HG03520 (cell line): ENCODE data around the gene PPA1.
"Not testable (repeated sequence)": the region's sequence is repeated elsewhere in the genome, so short reads cannot be mapped to it uniquely, and the experiment has no call there.

Experiments
- ATAC-seq: cut with Tn5 transposase; IDR thresholded peaks from one replicate; pipeline ENCODE4 v1.9.1; 2021; ENCODE audit warnings: mild to moderate bottlenecking, moderate library complexity; ENCODE audit not compliant: unreplicated experiment

PPA1 gene

DNA sequence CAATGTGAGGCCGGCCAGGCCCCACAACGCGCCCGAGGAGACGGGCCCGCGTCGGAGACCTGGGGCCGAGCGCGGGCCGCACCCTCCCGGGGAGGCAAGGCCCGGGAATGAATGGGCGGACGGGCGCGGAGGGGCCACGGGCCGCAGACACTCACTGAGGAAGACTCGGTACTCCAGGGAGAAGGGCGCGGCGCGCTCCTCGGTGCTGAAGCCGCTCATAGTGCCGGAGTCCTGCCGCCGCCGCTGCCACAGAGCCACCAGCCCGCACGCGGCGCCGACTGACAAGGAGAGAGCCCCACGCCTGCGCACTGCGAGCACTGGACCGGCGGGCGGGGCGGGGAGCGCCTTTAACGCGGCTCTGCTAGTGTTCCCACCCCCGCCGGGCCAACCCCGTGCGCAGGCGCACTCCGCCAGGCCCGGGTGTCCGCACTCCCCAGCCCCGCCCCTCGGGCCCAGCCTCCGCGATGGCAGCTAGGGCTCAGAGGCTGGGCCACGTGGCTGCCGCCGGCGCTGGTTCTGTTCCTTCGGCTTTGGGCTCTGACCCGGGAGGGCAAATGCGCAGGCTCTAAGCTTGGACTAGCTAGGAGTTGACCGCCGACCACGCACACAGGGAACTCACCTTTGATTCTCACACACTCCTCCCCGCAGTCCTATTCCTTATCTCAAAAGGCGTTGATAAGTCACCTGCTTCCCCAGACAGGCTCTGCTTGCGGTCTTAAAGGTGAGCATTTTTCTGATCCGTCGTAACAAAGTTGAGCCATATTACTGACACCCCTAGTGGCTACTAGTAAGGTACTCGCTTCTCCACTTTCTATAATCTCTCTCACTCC, at the start of gene PPA1:
Gene PPA1 (minus strand): TSS at position 321 of the 830 bp plus-strand sequence. CDS start 102 bp downstream, at position 219.
- ATAC-seq = peak; percentile 77

DNA sequence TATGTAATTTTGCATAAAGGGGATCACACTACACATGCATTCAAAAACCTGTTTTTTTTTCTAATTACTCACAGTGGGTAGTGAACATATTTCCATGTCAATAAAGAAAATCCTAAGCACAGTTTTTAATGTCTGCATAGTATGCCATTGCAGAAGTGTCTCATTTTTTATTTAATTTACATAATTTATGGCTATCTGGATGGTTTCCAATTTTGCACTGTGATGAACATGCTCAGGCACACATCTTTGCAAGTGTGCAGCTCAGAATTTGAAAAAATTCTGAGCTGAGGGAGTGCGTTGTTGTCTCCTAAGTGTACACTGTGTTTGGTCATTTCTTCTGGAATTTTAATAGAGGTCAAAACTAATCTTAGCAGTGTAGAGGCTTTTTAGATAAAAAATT, 48.4 kb upstream of the PPA1 start:
- ATAC-seq = no peak

DNA sequence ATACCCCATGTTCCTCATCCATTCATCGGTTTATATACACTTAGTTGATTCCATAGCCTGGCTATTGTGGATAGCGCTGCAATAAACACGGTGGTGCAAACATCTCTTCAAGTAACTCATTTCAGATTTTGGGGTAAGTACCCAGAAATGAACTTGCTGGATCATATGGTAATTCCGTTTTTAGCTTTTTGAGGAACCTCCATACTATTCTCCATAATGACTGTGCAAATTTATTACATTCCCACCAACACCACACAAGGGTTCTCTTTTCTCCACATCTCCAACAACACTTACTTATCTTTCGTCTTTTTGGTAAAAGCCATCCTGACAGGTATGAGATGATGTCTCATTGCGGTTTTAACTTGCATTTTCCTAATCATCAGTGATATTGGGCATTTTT, 46.9 kb upstream of the PPA1 start:
- ATAC-seq = no peak

DNA sequence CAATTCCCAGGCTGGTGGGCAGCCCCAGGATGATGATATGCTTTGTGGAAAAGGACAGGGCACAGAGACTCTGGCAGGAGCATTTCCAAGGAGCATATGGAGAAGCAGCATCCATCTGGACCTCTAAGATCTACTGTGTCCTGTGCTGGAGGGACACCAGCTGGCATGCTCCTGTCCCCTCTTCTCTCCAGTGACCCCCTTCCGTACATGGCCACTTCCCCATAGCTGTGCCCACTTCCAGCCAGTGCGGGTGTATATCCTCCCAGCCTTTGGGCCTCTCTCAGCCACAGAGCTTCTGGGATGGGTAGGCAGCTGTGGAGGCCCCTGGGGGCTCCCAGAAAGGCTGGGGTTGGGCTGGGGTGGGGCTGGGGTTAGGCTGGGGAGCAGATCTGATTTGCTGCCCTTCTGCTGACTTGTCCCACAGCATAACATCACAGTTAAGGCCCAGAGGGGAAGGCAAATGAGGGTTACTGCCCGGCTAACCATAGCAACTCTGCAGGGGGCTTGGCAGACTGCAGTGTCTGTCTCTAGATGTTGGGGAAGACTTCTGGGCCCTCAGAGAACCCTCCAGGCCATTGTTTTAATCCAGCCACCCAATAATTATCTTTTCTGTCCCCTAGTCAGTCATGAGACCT, 44.3 kb upstream of the PPA1 start:
- no peak for ATAC-seq

DNA sequence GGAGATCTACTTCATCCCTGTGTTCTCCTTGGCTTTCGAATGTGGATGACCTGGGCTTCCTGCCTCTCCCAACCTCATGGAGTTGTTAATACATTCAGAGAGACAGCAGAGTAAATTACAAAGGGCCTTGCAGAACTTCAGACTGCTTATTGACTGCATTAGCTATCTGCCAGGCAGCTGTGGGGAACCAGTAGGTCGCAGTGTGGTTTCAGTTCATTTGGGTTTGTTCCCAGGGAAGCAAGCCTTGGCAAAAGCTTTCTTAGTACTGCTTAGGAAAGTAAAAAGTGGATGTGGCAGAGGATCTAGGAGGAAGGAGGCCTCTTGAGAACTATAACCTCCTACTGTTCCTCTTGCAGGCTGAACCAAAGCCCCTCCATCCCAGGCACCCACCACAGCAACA, 41.4 kb upstream of the PPA1 start:
- ATAC-seq = no peak

DNA sequence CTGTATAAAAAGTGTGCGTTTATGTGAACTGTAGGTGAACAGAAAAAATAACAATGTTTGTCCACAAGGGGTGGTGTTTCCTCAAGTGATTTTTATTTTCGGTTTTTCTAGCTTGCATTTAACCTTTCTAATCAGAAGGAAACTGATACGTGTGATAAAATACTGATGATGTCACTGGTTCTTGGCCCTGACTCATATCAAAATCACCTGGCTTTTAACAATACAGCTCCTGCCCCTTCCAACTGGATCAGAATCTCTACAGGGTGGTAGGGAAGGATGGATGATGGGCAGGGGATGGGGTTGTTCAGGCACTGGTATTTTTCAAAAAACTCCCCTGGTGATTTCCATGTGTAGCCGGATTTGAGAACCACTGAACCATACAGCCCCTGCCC, 39.7 kb upstream of the PPA1 start:
- peak; percentile 48 for ATAC-seq

DNA sequence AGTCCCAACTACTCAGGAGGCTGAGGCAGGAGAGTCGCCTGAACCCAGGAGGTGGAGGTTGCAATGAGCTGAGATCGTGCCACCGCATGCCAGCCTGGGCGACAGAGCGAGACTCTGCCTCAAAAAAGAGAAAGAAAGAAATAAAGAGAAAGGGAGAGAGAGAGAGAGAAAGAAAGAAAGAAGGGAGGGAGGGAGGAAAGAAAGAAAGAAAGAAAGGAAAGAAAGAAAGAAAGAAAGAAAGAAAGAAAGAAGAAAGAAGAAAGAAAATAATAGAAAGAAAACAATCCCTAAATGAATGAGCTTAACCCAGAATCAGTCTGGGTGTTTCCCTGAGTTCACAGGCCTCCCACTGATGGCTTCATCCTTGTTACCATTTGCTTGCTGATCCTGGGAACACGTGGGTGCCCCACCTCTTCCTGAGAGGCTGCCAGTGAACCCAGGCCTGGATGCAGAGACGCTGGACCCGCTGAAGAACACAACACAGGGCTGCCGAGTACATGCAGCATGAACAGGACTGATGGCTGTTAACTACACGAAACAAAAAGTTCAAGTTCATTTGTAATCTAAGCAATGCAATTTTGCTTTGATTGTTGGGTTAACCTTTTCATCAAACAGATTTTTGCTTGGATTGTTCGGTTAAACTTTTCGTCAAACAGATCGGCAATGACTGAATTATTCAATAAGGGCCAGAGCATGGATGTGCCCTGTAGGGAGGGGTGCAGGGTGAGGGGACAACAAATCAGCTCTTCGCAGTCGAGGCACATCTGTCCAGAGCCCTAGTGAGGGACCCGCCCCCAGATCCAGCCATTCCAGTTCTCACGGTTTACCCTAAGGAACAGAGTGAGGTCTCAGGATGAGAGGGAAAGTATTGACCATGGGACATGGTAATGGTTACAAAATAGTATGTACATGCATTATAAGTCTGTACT, 39.0 kb upstream of the PPA1 start:
- ATAC-seq = no peak

DNA sequence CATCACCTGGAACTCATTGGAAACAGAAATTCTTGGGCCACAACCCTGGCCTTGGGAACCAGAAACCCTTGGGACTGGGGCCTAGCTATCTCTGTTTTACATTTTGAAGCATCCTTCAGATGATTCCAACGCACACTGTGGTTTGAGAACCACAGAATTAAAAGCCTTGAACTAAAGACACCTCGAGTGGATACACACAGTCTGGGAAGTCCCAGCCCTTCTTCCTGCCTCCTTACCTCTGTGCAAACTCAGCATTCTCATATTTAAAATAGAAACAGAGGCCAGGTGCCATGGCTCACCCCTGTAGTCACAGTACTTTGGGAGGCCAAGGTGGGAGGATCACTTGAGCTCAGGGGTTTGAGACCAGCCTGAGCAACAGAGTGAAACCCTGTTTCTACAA, 37.7 kb upstream of the PPA1 start:
- ATAC-seq = no peak

DNA sequence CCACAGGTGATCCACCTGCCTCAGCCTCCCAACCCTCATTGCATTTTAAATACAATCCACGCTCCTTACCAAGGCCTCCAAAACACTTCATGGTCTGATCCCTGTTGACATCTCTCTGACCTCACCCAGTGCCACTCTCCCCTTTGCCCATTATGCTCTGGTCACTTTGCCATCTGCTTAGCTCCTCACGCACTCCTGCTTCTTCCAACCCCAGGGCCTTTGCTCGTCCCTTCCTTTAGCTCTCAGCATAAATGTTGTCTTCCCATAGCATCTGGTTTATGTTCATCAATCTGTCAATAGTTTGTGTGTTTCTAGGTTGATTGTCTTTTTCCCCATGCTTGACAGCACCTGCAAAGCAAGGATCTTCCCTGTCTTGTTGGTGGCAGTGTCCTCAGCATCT, 36.5 kb upstream of the PPA1 start:
- no peak for ATAC-seq

DNA sequence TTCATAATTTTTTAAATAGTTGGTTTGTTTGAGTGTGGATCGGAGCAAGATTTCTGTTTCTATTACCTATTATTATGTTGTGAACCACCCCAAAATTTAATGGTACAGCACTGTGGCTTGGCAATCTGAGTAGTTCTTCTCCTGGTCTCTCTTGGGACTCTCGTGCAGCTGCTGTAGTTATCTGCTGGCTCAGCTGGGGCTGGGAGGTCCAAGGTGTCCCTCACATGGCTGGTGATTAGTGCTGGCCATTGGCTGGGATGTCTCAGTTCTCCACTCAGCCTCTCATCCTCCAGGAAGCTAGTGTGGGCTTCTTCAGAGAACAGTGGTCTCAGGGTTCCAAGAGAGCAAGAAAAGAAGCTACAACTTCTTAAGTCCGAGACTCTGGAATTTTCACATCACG, 35.1 kb upstream of the PPA1 start:
- ATAC-seq = no peak

DNA sequence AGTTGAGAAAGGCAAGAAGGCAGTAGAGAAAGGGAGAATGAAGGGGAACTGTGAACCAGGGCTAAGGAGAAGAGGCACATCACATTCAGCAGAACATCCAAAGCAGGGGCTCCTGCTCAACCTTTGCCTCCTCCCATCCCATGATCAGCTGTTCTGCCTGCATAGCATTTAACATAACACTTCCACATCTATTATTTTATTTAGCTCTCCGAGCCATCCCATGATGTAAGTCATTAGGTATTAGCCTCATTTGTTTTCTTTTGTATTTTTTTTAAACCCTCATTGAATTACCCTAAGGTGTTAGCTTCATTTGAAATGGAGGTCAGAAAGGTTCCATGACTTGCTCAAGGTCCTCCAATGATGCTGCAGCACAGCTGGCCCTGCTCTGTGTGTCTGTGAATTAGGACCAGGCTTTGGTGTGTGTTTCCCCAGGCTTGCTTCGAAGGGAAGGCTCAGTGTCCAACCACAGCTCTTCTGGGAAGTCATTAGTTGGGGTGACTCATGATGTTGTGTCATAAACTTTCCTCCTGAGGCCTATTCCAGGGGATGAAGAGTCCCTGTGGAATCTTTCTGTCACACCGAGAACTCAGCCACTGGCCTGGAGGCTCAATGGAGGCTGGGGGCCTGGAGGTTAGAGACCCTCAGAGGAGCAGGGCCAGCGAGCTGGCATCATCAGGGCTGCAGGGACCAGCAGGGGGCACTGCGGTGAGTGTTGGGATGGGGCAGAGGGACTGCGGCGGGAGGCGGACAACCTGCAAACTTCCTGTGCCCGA, 34.1 kb upstream of the PPA1 start:
- no peak for ATAC-seq

DNA sequence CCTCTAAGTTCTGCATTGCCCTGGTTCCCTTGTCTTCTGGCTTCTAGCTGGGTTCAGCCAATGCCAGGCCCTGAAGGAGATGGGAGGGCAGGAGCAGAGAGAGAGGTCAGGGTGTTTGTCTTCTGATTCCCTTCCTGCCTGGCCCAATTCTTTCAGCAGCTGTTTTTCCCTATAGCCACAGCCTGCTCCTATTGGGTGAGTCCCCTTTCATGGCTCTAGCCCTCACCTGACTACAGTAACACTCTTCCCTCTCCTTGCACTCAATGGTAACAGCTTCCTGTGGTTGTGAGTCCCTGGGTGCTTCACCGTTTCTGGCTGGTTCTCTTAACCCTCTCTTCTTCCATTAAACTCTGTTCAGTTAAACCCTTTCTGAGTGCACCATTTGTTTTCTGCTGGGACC, 33.5 kb upstream of the PPA1 start:
- ATAC-seq = no peak

DNA sequence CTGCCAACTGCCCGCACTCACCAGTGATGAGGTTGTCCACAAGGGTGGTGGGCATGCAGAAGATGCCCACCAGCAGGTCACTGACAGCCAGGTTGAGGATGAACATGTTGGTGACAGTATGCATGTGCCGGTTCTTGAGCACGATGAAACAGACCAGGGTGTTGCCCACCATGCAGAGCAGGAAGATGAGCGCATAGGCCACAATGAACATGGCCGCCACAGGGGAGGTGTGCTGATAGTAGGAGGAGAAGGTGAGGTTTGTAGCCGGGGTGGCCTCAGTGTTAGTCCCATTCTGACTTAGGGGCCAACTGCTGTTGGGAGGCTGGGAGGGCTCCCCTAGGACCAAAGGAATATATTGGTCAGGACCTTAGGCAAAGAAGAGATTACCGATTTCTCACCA, 32.8 kb upstream of the PPA1 start:
- ATAC-seq = no peak

DNA sequence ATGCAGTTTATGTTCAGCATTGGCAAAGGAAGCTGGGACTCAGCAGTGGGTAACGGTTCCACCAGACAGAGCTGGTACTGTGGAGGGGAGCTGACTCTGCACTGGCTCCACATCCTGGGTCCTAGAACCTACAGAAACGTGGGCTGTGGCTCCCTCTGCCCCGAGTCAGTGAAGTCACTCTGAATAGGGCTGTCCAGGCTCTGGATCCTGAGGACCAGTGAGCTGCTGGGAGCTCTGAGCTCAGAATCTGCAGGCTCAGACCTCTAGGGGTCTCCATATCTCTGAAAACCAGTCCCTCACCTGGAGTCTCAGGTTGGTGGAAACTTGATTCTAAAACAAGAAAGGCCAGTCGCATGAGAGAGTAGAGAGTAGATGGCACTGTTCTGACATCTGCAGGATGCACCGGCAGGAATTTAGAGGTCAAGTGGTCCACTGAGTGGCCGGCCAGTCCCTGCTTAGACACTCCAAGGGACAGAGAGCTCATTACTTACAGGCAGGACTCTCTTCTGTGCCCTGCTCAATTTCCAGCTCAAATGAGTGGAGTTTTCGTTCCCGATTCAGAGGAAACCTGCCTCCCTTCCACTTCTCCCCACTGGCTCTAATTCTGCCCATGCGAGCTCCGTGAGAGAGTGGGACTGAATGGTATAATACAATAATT, 31.9 kb upstream of the PPA1 start:
- ATAC-seq = no peak

DNA sequence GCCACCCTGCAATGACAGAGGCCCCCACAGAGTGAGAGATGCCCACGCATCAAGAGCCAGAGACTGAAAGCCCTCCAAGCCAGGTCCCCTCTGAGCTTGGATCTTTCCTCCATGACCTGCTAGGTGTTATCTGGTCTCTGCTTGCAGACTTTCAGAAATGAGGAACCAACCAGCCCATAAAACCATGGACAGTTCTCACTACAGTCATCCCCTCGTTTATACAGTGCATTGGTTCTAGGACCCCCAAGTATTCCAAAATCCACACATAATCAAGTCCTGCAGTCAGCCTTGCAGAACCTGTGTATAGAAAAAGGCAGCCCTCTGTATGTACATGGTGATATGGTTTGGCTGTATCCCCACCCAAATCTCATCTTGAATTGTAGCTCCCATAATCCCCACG, 27.5 kb upstream of the PPA1 start:
- ATAC-seq = no peak

DNA sequence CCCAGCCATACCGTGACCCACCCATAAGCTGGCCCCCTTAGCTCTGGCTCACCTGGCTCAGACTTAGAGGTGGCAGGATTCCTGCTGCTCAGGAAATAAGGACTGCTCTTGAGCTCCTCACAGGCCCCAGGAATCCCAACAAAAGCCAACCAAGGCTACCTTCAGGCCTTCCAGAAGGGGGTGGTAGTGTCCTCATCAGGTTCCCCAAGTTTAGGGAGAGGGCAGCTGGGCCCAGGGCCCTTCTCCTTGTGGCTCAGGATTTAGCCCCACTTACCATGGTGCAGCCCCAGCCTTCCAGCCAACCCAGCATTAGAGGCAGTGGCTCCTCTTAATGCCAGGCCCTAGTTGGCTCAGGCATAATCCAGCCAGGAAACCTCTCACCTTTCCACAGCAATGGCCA, 27.0 kb upstream of the PPA1 start:
- no peak for ATAC-seq

DNA sequence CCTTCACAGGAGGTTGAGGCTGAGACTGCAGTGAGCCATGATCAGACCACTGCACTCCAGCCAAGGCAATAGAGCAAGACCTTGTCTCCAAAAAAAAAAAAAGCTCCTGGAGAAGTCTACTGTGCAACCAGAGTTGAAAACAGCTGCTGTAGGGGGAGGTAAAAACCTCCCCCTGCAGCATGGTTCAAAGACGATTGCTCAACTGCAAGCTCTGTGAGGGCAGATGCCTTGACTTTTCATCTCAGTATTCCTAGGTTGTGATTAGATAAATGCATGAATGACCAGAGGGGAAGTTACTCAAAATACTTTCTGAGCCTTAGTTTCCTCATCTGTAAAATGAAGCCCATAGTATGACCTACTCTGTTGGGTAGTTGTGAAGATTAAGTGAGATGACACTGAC, 25.0 kb upstream of the PPA1 start:
- ATAC-seq = no peak

DNA sequence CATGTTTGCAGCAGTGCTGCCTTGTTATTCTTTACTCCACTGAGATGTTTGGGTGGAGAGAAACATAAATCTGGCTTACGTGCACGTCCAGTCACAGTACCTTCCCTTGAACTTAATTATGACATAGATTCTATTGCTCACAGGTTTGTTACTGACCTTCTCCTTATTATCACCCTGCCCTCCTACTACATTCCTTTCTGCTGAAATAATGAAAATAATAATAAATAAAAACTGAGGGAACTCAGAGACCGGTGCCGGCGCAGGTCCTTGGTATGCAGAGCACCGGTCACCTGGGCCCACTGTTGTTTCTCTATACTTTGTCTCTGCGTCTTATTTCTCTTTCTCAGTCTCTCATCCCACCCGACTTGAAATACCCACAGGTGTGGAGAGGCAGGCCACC, 24.6 kb upstream of the PPA1 start:
- ATAC-seq = not testable (repeated sequence)

DNA sequence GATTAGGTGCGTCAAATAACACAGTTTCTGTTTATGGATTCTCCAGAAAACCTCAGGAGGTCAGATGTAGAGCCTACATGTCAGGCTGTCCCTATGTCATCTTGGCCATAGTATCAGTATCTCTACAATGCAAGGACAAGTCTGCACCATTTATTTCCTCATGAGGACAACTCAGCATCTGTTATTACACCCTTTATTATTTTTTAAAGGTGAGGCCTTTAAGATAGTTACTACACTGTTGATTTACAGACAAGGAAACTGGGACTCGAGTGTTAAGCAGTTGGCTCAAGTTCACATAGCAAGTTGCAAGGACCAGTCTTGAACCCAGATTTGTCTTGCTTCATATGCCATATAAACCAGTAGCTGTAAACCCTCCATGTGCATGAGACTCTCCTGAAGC, 23.2 kb upstream of the PPA1 start:
- no peak for ATAC-seq
